HepG2 (cell line): Measurements from ENCODE around the gene GPM6B. TPM values are rescaled to one million over a fixed set of nuclear protein-coding genes. Genes with fewer than 3 reads are reported as not detected.

Experiments used
- ATAC-seq: fragments of 200-7000 bp; cut with Tn5 transposase; 3 replicates; pipeline ENCODE4 v1.9.1; 2020; ENCODE audit warnings: mild to moderate bottlenecking, moderate library complexity
- BruUV-seq: library from RNA; stranded (reverse); fragments of 400-500 nt; replicated peaks from 2 replicates; lab custom pipeline; 2021; lab: Mats Ljungman, UMichigan
- CTCF ChIA-PET: fragments of 300-600 bp; formaldehyde crosslinking; extraction: SDS; loops from one replicate; lab custom pipeline; 2021; ENCODE audit warnings: low total read pairs, inconsistent platforms, low intra/inter-chr PET ratio; lab: Yijun Ruan, JAX
- POLR2A ChIA-PET: fragments of 350-600 bp; sonication (Branson Sonifier 250); formaldehyde crosslinking; loops from one replicate; lab custom pipeline; 2020; ENCODE audit warnings: antibody characterized with exemption, inconsistent platforms; lab: Yijun Ruan, JAX
- DNase-seq: peaks from one replicate; pipeline ENCODE4 v3.0.0-alpha.2; 2015; ENCODE audit warnings: low spot score
- FAIRE-seq: peaks from 3 replicates; lab custom pipeline; 2011; peaks lifted over from hg19 to GRCh38; lab: Jason Lieb, UNC
- H2AFZ ChIP-seq: one replicate; pipeline ENCODE4 v1.6.1; 2011; ENCODE audit warnings: low read length, inconsistent platforms
- H3K27ac ChIP-seq: fragments of 300-600 bp; 3 replicates; pipeline ENCODE4 v1.8.0; 2011; ENCODE audit warnings: mixed run types, mild to moderate bottlenecking, mixed read lengths, low read length, inconsistent platforms; ENCODE audit not compliant: insufficient read depth; ENCODE audit errors: extremely low read length
- H3K27me3 ChIP-seq, 2 experiments: fragments of 200-600 bp in 1 of 2; 2 replicates in 1 of 2; 3 replicates in 1 of 2; pipeline versions ENCODE4 v1.6.0 to v1.8.0; 2011; ENCODE audit warnings: low read length in 2 of 2, mild to moderate bottlenecking in 2 of 2, moderate library complexity in 2 of 2, inconsistent platforms in 1 of 2; ENCODE audit not compliant: insufficient read depth in 2 of 2, control insufficient read depth in 1 of 2
- H3K36me3 ChIP-seq, 2 experiments: fragments of 200-600 bp in 1 of 2; replicated peaks in 1 of 2; 2 replicates in 1 of 2; 3 replicates in 1 of 2; pipeline versions ENCODE4 v1.5.1 to v1.8.0; 2011; ENCODE audit warnings: low read length in 2 of 2, inconsistent platforms in 1 of 2; ENCODE audit not compliant: insufficient read depth in 2 of 2, control insufficient read depth in 1 of 2
- H3K4me1 ChIP-seq: 2 replicates; pipeline ENCODE4 v1.5.1; 2012; ENCODE audit warnings: low read length, inconsistent platforms; ENCODE audit not compliant: insufficient read depth
- H3K4me2 ChIP-seq: 2 replicates; pipeline ENCODE4 v1.6.0; 2011; ENCODE audit warnings: low read depth, low read length, inconsistent platforms
- H3K4me3 ChIP-seq, 3 experiments: fragments of 200-600 bp in 1 of 3; sonication (generic), shearing (Covaris generic) in 1 of 3; replicated peaks in 1 of 3; 2 replicates each; pipeline ENCODE4 v1.5.1; 2011 to 2016; ENCODE audit warnings: low read length in 3 of 3, inconsistent platforms in 2 of 3, low read depth in 2 of 3, mild to moderate bottlenecking in 2 of 3, control low read depth in 1 of 3, mixed read lengths in 1 of 3; ENCODE audit not compliant: insufficient read depth in 1 of 3
- H3K79me2 ChIP-seq: one replicate; pipeline ENCODE4 v1.6.1; 2011; ENCODE audit warnings: low read length, inconsistent platforms; ENCODE audit not compliant: insufficient read depth
- H3K9ac ChIP-seq: 2 replicates; pipeline ENCODE4 v1.6.0; 2011; ENCODE audit warnings: mild to moderate bottlenecking, low read depth, low read length, inconsistent platforms; ENCODE audit not compliant: insufficient read depth
- H3K9me3 ChIP-seq: 2 replicates; pipeline ENCODE4 v1.5.1; 2012; ENCODE audit warnings: mild to moderate bottlenecking, low read length
- H4K20me1 ChIP-seq: 2 replicates; pipeline ENCODE4 v1.6.0; 2011; ENCODE audit warnings: inconsistent platforms, mild to moderate bottlenecking, low read length, moderate library complexity; ENCODE audit not compliant: insufficient read depth
- CREB1 ChIP-seq, 2 experiments: fragments of 450-650 bp in 1 of 2; IDR thresholded peaks; 2 replicates each; pipeline ENCODE4 v1.6.1; 2016 to 2017; ENCODE audit warnings: control low read depth in 1 of 2, mild to moderate bottlenecking in 1 of 2, missing compliant biosample characterization in 1 of 2, missing genetic modification characterization in 1 of 2
- CREM ChIP-seq, 2 experiments: sonication (generic) in 1 of 2; formaldehyde crosslinking in 1 of 2; IDR thresholded peaks; 2 replicates each; pipeline versions ENCODE4 v1.4.0 to v1.6.1; 2016 to 2020; ENCODE audit warnings: antibody characterized with exemption in 1 of 2, mild to moderate bottlenecking in 1 of 2, missing genetic modification reagents in 1 of 2
- HNRNPLL ChIP-seq: fragments of 200-400 bp; formaldehyde crosslinking; IDR thresholded peaks from 2 replicates; pipeline ENCODE4 v1.6.1; 2017; ENCODE audit warnings: mild to moderate bottlenecking, low read depth, low read length; ENCODE audit not compliant: poor library complexity, severe bottlenecking
- HOXD1 ChIP-seq: sonication (generic); formaldehyde crosslinking; IDR thresholded peaks from 2 replicates; pipeline ENCODE4 v1.5.0; 2020; ENCODE audit warnings: missing genetic modification reagents
- NFYB ChIP-seq: sonication (generic); formaldehyde crosslinking; IDR thresholded peaks from 2 replicates; pipeline ENCODE4 v1.4.0; 2020; ENCODE audit warnings: missing genetic modification reagents
- NR2F2 ChIP-seq: IDR thresholded peaks from 2 replicates; pipeline ENCODE4 v1.6.1; 2012; ENCODE audit warnings: low read depth, inconsistent platforms, borderline replicate concordance
- RNF2 ChIP-seq: fragments of 450-650 bp; conservative IDR thresholded peaks from 2 replicates; pipeline ENCODE4 v1.6.1; 2016; ENCODE audit warnings: low read depth
- ZEB1 ChIP-seq: IDR thresholded peaks from 2 replicates; pipeline ENCODE4 v1.6.1; 2012; ENCODE audit warnings: mild to moderate bottlenecking, low read depth, inconsistent platforms; ENCODE audit not compliant: insufficient replicate concordance
- ZHX1 ChIP-seq: sonication (generic); formaldehyde crosslinking; IDR thresholded peaks from 2 replicates; pipeline ENCODE4 v1.8.1; 2022; ENCODE audit warnings: low read depth, mild to moderate bottlenecking, missing genetic modification reagents
- ZNF136 ChIP-seq: sonication (generic); formaldehyde crosslinking; IDR thresholded peaks from 2 replicates; pipeline ENCODE4 v1.8.1; 2022; ENCODE audit warnings: low read depth, mild to moderate bottlenecking, moderate library complexity, missing genetic modification reagents
- ZNF138 ChIP-seq: sonication (generic); formaldehyde crosslinking; IDR thresholded peaks from 2 replicates; pipeline ENCODE4 v1.5.0; 2020; ENCODE audit warnings: mild to moderate bottlenecking, low read depth, missing genetic modification reagents
- ZNF329 ChIP-seq: sonication (generic); formaldehyde crosslinking; IDR thresholded peaks from 2 replicates; pipeline ENCODE4 v1.9.0; 2021; ENCODE audit warnings: low read depth, mild to moderate bottlenecking, missing genetic modification reagents
- ZNF710 ChIP-seq: sonication (generic); formaldehyde crosslinking; IDR thresholded peaks from 2 replicates; pipeline ENCODE4 v1.5.0; 2020; ENCODE audit warnings: mild to moderate bottlenecking, missing genetic modification reagents, borderline replicate concordance
- WGBS: methylation state at CpG from one replicate; pipeline ENCODE4 v1.1.6; 2017; ENCODE audit warnings: low lambda C conversion rate; 5-methylcytosine and 5-hydroxymethylcytosine counted together
- in situ Hi-C: cut with HindIII; loops from 2 replicates; pipeline ENCODE4 v1.10.0; 2017; ENCODE audit warnings: low pct_unique_long_range_greater_than_20kb; ENCODE audit not compliant: extremely low pct_ligation_motif_present
- intact Hi-C: fragments of 100-400 bp; cut with micrococcal nuclease; formaldehyde crosslinking; loops from one replicate; pipeline ENCODE4 v1.10.0; 2022; ENCODE audit not compliant: unreplicated experiment
- polyA plus RNA-seq, 8 experiments: library from polyadenylated mRNA; depleted of rRNA in 3 of 8; stranded (reverse) in 7 of 8; unstranded in 1 of 8; fragments of >200 nt; fragmentation: Illumina TruSeq in 4 of 8; extraction: Trizol in 4 of 8; gene quantifications; 2 replicates each; pipeline versions ENCODE4 v1.2.1 to v1.2.3, GENCODE V29; 2011 to 2016; ENCODE audit warnings: low read depth in 4 of 8, missing spikeins in 1 of 8, mixed read lengths in 1 of 8; ENCODE audit not compliant: insufficient read depth in 1 of 8
- total RNA-seq, 5 experiments: library from RNA; depleted of rRNA; stranded (reverse); fragments of >200 nt; fragmentation: Illumina TruSeq; extraction: Trizol; gene quantifications; 2 replicates each; pipeline ENCODE4 v1.2.3, GENCODE V29; 2016; ENCODE audit warnings: low read depth in 1 of 5

Gene GPM6B
- total and polyA plus RNA-seq, 2 of the 13 experiments (the other 11 are each of a cell fraction or from before 2014, with no cell fraction given): not detected

GRCh38 chrX:13761606-13762414 is 55.1 kb downstream of the GPM6B start (continued):
- TF ChIP-seq ZHX1 (no peak), HOXD1 (CRISPR knock-in tag) (no peak), CREM (IDR thresholded peaks at IDR 0.05) (no peak), CREM (CRISPR knock-in tag; IDR thresholded peaks at IDR 0.05) (no peak), HNRNPLL (no peak), NFYB (no peak)

GRCh38 chrX:13760426-13760825 is 56.5 kb downstream of the GPM6B start:
- Histone ChIP-seq H3K9ac (no peak overlapping the region), H3K36me3 (peaks cover 0 to 18% of the 10 kb centered on the region in 2 experiments; a peak in 4 of 5 replicates), H4K20me1 (no peaks in the 10 kb centered on the region), H3K79me2 (no peaks in the 10 kb centered on the region), H3K4me2 (no peak overlapping the region), H3K4me3 (no peak overlapping the region), H3K27me3 (no peaks in the 10 kb centered on the region), H3K27ac (no peak overlapping the region), H3K4me1 (no peaks in the 10 kb centered on the region), H2AFZ (no peak overlapping the region), H3K9me3 (no peaks in the 10 kb centered on the region)
- no TSS peak for BruUV-seq
- intact Hi-C loops: no loop called here
- FAIRE-seq (no peak), DNase-seq (no peak), ATAC-seq (no peak)
- ChIA-PET POLR2A (no interaction called here), CTCF (no interaction called here)
- in situ Hi-C loops: loop anchor here (10.0 to 25.0 kb wide), 2 partner anchors 248 to 274 kb away; no protein-coding TSS in a partner anchor
- 100% methylated on average over 1 of the region's 13 CpGs for WGBS
- TF ChIP-seq ZNF136 (CRISPR knock-in tag) (no peak), NR2F2 (no peak), ZNF710 (CRISPR knock-in tag) (no peak), CREB1 (IDR thresholded peaks at IDR 0.05) (no peak), CREB1 (CRISPR knock-in tag; IDR thresholded peaks at IDR 0.05) (no peak), ZNF329 (CRISPR knock-in tag) (no peak), RNF2 (no peak), ZEB1 (no peak), ZNF138 (CRISPR knock-in tag) (no peak)
